HG03025 (cell line): ENCODE results near the gene KLHL36.
A peak's percentile ranks its signal among the peaks of the same experiment; 100 is the strongest.
"Not testable (repeated sequence)": the region's sequence is repeated elsewhere in the genome, so short reads cannot be mapped to it uniquely, and the experiment has no call there.

Experiments
- ATAC-seq: cut with Tn5 transposase; IDR thresholded peaks from one replicate; pipeline ENCODE4 v1.9.1; 2021; ENCODE audit warnings: mild to moderate bottlenecking, moderate library complexity; ENCODE audit not compliant: unreplicated experiment, low FRiP score

KLHL36 gene

DNA sequence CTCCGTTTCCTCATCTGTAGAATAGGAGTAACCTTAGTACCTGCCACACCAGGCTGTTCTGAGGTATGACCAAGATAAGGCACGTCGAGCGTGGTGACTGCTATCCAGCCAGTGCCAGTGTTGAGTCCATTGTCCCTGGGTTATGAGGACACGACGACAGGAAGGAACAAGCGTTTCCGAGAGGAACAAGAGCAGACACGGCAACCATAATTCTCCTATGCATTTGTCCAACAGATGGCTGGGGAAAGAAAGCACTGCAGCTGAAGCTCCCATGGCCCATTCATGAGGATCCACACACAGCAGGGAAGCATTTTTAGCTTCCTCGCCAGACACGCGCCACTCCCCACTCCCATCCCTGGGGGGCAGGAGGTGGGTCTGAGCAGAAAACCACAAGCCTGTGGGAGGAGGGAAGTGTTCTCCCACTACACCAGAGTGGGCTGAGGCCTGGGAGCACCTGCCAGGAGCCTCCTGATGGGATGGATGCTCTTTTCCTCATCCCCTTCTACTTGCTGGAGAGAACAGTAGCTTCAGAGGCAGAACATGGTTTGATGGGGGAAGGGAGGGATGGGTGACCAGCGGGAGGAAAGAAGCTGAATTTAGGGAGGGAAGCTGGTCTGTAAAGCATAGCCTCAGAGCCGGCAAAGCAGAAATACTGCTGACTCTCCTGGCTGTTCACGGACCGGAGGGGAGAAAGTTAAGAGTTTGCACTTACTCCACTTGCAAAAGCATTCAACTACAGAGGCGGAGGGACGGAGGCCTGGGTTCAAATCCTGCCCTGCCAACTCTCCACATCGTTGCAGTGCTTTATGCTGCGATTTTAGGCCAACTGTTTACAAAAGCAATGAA lies 33.1 kb upstream of the KLHL36 start:
- ATAC-seq = no peak

DNA sequence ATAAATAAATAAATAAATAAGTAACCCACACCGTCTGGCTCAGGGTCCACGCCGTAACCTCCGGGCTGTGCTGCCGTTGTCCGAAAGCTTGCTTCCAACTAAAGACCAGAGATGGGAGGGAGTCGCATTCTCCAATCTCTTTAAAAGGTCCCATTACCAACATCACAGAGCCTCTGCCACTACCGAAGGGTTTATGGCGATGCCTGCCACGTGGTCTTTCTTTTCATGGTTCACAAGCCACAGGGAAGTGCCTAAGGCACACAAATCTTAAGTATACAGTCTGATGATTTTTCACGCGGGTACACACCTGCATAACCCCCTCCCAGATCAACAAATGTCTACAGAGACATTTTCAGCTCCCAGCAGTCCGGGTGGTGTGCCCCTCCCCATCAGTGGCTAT lies 31.8 kb upstream of the KLHL36 start:
- ATAC-seq = no peak

DNA sequence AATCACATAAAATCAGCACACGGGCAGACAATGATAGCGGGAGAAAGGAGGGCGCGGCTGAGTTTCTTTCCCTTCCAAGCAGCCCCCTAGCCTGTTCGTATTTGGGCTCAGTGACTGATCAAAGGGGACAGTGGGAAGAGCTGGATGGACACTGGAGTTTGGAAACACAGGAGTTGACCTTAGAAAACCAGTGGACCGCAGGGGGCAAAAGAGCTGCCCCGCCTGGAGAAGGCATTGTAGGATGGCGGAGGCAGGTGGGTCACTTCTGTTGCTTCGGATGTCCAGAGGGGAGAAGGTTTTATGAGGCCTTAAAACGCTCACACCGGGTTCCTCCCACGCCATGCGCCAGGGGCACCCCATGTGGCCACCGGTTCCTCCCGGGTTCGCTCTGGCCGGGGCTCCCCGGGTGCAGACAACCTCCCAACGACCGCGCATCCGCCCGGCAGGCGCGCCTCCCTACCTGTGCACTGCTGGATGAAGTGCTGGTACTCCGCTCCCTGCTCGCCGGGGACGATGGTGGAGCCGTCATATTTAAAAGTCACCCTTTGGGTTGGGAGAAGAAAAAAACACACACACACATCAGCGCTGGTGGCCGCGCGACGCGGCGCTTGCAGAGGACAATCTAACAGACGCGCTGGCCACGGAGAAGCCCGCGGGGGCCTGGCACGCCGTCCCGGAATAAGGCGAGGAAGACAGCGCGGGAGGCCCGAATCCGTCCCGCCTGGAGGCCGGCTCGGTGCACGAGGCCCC lies 31.1 kb upstream of the KLHL36 start:
- peak; percentile 29 for ATAC-seq

DNA sequence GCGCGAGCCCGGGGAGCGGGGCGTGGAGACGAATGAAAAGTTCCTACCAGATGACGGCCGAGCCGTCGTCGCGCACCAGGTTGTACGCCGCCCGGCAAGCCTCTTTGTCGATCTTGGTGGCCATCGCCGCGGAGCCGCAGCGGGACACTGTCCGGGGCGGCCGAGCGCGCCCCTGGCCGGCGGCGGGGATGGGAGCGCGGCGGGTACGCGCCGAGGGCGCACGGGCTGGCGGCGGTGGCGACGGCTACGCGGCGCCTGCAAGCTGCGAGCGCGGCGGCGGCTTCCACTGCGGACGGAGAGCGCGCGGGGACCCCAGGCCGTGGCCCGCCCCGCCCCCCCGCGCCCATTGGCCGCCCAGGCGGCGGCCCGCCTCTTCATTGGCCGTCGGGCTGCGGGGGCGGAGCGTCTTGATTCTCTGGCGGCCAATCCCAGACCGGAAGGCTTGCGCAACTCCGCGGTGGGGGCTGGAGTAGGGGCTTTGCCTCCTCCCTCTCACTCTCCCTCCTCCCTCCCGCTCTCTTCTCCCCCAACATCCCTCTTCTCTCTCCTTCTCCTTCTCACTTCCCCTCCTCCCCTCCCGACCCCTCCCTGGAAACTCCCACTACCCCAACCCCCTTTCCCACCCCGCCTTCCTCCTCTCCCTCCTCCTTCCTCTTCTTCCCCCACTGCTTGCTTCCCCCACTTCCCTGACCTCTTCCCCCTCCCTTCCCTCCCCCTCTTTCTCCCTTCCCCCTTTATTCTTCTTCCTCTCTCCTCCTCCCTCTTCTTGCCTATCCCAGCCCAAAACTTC lies 30.3 kb upstream of the KLHL36 start, which contains the start of gene COTL1:
TSS of gene COTL1 (minus strand) at position 288 of the 790 bp plus-strand sequence. CDS start at position 124, 164 bp downstream.
- ATAC-seq = peak; percentile 71

DNA sequence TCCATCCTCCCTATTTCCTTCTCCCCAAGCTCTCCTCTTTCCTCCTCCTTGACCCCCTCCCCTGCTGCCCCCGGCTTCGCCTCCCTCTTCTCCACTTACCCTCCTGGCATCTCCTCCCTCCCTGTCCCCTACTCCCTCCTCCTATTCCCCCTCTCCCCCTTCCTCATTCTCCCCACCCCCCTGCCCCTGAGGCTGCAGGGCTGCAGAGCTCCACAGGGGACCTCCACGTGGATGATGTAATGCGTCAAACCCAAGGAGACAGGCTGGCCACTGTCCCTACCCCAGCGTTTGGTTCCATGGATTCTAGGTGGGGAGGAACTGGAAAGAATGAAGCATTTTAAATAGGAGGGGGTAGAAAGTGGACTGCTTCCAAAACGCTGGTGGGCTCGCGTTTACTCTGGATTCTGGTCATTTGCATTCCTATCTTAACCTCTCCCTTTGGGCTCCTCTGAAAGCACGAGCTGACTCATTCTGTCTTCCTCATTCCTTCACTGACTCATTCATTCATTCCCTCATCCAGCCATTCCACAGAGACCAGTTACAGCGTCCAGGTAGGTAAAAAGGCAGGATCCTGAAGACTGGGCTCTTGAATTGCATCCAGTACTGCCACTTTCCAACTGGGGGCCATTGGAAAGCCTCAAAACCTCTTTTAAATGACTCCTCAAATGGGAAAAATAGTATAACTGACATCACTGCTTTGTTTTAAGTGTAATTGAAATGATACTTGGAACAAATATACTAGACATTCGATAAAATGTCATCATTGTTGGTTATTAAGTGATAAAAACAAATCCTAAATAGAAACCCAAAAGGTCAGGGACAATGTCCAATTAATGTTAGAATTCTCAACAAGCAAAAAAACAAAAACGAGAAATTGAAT lies 29.5 kb upstream of the KLHL36 start:
- ATAC-seq = no peak

DNA sequence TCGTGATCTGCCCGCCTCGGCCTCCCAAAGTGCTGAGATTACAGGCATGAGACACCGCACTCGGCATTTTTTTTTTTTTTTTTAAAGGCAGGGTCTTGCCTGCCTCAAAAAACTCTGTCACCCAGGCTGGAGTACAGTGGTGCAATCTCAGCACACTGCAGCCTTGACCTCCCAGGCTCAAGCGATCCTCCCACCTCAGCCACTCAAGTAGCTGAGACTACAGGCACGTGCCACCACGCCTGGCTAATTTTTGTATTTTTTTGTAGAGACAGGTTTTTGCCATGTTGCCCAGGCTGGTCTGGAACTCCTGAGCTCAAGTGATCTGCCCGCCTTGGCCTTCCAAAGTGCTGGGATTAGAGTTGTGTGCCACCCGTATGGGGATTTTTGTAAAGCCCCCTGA lies 27.4 kb upstream of the KLHL36 start:
- ATAC-seq = not testable (repeated sequence)

DNA sequence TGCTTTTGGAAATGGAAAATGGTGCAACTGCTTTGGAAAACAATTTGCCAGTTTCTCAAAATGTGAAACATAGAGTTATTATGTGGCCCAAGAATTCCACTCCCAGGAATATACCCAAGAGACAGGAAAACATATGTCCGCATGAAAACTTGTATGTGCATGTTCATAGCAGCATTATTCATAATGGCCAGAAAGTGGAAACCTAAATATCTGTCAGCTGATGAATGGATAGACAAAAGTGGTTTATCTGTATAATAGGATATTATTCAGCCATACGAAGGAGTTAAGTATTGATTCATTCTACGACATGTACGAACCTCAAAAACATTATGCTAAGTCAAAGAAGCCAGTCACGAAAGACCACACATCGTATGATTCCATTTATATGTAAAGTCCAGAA lies 22.8 kb upstream of the KLHL36 start:
- ATAC-seq = no peak

DNA sequence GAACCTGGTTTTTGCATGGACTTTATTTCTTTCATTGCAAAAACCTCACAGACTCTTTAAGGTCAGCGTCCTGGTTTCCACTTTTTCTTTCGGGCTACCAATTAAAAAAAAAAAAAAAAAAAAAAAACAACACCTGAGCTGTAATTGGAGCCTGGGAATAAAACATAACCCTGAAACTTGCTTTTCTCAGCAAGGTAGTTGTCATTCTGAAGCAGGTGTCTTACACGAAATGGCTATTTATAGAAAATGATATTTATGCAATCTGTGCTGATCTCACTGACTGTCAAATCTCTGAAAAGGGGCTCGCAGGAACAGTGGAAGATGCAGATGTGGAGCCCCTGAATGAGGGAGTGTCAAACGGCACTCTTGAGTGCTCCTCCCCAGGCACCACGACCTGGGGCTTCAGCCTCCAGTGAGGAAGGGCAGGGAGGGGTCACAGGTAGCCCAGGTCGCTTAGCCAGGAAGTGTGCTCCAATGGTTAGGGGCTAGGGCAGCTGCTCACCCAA lies 20.0 kb upstream of the KLHL36 start:
- no peak for ATAC-seq

DNA sequence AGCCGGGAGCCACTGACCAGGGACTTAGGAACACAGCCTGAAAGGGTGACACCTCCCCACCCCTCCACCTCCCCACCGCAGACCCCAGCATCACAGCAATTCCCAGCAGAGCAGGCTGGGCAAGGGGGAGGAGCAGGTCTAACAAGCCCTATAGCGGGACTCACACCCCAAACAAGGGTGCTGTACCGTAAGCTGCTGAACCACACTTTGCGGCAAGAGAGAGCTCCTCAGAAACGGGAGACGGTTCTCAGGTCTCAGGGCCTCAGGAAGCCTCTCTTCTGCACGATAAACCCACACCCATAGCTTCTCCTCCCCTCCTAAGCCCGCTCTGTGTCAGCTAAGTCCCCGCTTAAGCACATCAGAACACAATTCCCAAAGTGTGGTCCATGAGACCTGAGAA lies 18.7 kb upstream of the KLHL36 start:
- no peak for ATAC-seq

DNA sequence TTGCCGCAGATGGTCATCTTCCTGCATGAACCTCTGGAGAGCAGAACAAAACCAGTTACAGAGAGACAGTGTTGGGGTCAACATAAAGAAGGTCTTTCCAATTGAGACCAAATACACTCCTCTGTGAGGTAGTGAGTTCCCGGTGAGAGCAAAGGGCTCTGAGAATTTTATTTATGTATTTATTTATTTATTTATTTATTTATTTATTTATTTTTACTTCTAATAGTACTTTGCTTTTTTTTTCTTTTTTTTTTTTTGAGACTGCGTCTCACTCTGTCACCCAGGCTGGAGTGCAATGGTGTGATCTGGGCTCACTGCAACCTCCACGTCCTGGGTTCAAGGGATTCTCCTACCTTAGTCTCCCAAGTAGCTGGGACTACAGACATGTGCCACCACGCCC lies 18.3 kb upstream of the KLHL36 start:
- no peak for ATAC-seq

DNA sequence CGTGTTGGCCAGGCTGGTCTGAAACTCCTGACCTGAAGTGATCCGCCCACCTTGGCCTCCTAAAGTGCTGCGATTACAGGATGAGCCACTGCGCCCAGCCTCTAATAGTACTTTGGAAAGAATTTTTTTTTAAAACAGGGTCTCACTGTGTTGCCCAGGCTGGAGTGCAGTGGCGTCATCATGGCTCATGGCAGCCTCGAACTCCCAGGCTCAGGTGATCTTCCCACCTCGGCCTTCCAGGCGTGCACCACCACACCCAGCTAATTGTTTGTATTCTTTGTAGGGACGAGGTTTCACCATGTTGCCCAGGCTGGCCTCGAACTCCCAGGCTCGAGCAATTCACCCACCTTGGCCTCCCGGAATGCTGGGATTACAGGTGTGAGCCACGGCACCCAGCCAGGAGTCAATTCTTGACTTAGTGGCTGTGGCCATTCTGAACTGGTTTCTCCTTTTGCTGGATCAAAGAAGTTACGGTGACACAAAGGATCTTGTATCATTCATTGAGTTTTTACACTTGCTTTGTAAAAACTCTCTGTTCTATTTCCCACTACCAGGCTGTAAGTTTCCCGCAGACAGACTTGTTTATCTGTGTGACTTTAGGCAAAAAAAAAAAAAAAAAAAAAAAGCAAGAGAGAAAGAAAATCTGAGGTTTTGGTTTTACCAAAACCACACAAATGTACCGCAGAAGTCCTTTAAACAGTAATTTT lies 17.7 kb upstream of the KLHL36 start:
- no peak for ATAC-seq

DNA sequence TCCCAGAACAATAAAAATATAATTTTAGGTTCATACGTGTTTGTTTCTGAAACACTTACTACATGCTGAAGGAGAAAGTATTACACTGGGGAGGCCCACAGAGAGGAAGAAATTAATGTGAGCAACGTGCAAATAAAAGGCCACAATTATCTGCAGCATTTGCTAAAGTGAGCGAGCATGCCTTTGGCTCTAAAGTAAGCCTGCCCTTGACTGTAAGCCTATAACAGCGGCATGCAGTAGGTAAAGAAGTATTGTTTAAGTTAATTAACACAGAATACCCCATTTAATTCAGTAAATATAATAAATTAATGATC lies 17.2 kb upstream of the KLHL36 start:
- no peak for ATAC-seq

DNA sequence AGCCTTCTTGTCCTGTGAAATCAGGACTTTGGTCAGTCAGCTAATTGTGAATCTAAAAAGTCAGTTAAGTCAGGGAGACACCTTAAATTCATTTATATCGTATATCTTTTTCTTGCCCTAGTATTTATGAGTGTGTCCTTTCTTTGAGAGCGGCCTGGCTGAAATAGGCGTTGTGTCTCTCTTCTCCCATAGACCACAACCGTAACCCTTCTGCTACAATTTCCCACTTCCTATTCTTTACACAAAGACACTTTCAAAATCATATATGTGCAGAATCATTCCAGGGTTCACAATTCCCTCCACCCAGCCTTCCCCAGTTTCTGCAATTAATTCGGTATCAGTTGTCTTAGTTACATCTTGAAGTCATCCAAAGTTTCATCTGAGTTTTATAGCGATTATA lies 16.4 kb upstream of the KLHL36 start:
- no peak for ATAC-seq

DNA sequence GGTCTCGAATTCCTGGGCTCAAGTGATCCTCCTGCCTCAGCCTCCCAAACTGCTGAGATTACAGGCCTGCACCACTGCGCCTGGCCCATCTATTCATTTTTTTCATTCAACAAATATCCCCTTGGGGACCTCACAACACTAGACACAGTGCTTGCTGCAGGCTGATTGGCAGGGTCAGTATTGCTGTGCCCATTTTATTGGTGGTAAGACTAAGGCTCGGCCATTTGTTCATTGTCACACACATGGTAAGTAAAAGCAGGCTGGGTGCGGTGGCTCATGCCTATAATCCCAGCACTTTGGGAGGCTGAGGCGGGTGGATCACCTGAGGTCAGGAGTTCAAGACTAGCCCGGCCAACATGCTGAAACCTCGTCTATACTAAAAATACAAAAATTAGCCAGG lies 15.4 kb upstream of the KLHL36 start:
- not testable (repeated sequence) for ATAC-seq

DNA sequence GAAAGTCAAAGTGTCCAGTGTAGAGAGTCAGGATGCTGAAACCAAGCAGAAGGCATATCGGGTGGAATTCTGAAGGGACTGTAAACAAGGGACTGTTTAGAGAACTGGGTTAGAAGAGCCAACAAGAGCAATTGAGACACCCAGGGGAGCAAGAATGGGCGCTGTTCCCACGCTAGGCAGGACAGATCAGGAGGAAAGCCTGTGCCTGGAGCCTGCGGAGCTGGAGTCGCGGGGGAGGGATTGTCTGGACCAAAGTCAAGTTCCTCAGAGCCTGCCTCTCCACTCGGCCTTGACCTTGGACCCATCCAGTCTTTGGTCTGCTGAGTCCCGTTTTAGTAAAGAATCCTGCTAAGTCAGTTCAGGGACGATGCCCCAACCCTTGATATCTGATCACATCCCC lies 14.7 kb upstream of the KLHL36 start:
- no peak for ATAC-seq

DNA sequence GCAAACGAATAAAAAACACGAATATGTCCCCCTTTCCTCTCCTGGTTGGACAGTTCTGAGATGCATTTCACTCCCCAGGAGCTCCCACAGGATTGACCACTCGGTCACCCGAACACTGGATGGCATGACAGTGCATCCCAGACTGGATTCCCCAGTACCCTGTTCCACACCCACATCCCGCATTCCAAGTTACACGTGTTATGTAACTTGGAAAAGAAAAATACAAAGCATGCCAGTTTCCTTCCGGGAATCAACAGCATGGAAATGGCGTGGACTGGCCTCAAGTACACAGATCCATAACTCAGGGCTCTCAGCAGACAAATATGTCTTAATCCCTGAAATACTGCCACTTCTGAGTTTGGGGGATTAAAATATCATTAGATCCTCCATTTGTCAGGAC lies 12.6 kb upstream of the KLHL36 start:
- ATAC-seq = no peak

DNA sequence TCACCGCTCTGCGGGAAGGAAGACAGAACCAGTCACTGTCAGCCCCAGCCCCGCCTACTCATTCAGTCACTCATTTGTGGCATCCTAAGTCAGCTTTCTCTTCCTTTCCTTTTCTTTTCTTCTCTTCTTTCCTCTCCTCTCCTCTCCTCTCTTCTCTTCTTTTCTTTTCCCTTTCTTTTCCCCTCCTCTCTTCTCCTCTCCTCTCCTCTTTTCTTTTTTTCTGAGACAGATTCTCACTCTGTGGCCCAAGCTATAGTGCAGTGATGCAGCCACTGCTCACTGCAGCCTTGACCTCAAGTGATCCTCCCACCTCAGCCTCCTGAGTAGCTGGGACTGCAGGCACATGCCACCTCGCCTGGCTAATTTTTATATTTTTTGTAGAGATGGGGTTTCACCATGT lies 10.6 kb upstream of the KLHL36 start:
- ATAC-seq = no peak

DNA sequence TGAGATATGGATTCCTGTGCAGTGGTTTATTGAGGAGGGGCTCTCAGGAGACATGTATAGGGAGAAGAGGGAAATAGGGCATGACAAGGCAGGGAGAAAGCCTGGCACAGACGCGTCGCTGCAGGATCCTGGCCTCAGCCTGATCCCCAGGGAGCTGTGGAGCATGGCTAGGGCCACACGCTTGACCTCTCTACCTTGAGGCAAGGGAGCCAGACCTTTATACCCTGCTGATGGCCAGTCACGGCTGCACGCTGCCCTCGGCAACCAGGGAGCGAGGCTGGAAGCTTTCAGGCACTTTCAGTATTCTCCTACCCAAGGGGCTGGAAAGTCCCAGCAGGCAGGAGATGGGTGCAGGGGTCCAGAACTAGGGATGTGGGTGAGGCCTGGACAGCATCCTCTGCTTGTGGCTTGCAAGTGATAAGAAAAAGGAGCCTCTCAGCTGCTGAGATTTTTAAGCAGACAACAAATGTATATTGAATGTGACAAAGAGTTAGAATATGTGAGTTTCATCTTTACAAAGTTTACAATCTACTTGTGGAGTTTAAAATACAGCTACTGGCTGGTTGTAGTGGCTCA lies 10.0 kb upstream of the KLHL36 start:
- no peak for ATAC-seq

DNA sequence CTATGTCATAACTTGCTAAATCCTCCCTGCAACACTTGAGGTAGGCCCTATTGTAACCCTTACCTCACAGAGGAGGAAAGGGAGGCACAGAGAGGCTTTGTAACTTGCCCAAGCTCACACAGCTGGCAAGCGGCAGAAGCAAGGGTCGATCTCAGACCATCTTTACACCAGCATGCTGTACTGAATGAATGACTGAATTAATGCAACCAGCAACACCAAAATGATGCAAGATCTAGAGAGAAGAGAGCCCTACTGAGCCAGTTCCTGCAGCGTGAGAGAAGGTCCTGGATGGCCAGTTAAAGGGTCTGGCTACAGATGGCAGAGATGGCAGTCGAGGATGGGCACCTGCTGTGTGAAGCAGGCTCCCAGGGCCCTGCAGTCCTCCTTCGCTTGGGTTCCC lies 8.2 kb upstream of the KLHL36 start:
- ATAC-seq = no peak
